GM19328 (cell line): ENCODE measurements around the gene CEP170B.
"Not testable (repeated sequence)": the region's sequence is repeated elsewhere in the genome, so short reads cannot be mapped to it uniquely, and the experiment has no call there.

Experiments
- ATAC-seq: cut with Tn5 transposase; IDR thresholded peaks from one replicate; pipeline ENCODE4 v1.9.1; 2021; ENCODE audit warnings: mild to moderate bottlenecking, moderate library complexity; ENCODE audit not compliant: unreplicated experiment

CEP170B gene

DNA sequence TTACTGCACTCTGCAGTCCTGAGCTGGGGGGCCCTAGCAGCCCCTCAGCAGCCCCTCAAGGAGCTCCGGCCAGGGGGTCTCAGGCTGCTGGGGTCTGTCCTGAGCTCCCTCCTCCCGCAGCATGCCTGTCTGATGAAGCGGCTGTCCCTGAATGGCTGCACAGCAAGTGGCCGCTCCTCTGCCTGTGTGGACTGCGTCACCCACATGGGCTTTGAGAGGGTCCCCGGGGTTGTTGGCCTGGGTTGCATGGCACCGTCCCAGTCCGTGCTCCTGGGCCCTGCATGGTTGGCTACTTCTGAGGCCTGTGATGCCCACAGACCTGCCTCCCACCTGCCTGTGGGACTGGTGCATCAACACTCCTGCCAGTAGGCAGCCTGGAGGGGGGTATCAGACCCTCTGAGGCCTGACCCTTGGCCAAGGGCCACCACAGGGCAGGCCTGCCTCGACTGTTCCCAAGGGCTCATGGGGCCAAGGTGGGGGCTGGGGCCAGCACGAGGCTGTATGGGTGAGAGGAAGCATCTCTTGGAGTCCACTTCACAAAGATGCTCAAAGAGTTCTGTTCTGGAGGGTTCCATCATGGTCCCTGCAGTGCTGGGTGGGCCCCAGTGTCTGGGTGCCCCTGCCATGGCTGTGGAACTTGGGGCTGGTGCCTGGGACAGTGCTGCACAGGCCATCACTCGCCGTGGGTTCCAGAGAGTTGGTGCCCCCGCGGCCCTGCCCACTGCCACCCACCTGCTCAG is 12.2 kb downstream of the CEP170B start:
- ATAC-seq: no peak

GRCh38 chr14:104877806-104878550 is 12.9 kb downstream of the CEP170B start:
- ATAC-seq: no peak

- no peak for ATAC-seq
Measured at GRCh38 chr14:104878582-104878981, 13.5 kb downstream of the CEP170B start.

DNA sequence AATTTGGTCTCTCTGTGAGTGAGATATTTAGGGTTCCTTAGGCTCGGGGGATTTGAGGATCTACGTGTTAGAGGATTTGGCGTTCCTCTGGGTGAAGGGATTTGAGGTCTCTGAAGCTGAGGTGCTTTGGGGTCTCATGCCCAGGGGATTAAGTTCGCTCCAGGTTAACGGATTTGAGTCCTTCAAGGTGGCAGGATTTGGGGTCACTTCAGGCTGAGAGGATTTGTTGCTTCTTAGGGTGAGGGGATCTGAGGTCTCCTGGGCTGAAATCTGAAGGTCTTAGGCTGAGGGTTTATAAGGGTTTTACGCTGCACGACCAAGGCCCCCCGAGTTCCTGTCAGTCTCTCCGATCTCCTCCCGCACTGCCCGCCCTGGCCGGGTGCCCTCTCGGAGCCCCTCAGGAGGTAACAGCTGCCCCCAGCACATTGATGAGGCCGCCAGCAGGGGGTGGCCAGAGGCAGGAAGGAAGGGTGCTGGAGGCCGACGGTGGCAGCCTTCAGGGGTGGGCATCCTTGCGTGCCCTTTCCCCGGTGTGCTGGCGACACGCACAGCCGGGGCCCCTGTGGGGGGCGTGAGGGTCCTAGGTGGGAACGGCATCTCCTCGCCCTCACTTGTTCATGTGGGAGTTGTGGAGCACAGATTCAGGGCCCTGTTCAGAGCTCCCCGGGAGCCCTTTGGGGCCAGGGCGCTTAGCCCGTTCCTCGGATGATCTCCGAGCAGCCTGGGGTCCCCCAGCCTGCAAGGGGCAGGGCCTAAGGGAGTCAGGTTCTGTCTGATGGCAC is 14.3 kb downstream of the CEP170B start:
- no peak for ATAC-seq

GRCh38 chr14:104879983-104880565 is 15.0 kb downstream of the CEP170B start:
- ATAC-seq: no peak

GRCh38 chr14:104880584-104881210 is 15.6 kb downstream of the CEP170B start:
- no peak for ATAC-seq

- no peak for ATAC-seq
Measured at GRCh38 chr14:104881369-104881979, 16.4 kb downstream of the CEP170B start.

- no peak for ATAC-seq
Measured at GRCh38 chr14:104882325-104882973, 17.4 kb downstream of the CEP170B start.

DNA sequence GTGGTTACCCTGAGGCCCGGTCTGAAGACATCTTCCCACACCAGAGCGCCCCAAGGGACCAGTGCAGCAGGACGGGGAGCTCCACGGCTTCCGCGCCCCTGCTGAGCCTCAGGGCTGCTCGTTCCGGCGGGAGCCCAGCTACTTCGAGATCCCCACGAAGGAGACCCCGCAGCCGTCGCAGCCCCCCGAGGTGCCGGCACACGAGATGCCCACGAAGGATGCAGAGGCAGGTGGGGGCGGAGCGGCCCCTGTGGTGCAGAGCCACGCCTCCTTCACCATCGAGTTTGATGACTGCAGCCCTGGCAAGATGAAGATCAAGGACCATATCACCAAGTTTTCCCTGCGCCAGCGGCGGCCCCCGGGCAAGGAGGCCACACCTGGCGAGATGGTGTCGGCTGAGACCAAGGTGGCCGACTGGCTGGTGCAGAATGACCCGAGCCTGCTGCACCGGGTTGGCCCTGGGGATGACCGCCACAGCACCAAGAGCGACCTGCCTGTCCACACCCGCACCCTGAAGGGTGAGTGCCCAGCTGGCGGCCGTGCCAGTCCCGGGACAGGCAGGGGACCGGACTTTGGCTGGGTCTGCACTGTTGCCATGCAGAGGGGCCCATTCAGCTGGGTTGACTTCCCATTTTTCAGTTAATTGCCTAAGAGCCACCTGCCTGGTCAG is 18.1 kb downstream of the CEP170B start:
- ATAC-seq: no peak

GRCh38 chr14:104883681-104884361 is 18.8 kb downstream of the CEP170B start:
- no peak for ATAC-seq

GRCh38 chr14:104884381-104884780 is 19.3 kb downstream of the CEP170B start:
- ATAC-seq: not testable (repeated sequence)

DNA sequence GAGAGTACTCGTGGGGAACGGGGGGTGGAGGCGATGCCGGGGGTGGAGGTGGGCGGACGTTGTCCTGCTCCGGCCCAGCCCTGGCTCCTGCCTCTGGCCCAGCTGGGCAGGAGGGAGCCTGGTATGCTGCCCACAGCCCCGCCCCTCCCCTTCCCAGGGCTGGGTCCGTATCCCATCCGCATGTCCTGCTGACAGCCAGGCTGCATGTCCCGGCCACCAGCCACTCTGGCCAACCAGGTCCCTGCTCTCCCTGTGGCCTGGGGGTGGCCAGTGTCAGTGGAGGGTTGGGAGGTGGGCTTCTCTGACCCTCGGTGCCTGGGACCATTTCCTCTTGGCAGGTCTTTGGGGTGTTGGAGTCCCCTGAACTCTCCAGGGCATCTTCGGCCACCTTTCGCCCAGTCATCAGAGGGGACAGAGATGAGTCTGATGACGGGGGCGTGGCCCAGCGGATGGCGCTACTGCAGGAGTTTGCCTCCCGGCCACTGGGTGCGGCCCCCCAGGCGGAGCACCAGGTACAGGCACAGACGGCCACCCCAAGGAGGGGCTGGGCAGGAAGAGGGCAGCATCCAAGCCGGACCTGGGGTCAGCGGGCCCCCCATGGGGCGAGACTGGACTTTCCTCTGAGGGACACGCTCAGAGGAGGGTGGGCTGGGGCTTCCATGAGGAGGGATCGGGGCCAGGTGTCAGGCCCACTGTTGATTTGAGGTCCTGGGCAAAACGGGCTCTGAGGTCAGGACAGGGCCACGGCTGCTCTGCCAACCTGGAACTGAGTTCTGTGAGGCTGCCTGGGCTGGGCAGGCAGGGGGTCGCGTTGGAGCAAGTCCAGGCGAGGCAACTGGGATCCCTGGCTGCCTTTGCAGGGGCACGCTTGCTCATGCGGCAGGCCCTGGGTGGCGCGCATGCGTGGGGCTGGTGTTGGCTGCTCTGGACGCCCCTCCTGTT is 20.2 kb downstream of the CEP170B start:
- no peak for ATAC-seq

DNA sequence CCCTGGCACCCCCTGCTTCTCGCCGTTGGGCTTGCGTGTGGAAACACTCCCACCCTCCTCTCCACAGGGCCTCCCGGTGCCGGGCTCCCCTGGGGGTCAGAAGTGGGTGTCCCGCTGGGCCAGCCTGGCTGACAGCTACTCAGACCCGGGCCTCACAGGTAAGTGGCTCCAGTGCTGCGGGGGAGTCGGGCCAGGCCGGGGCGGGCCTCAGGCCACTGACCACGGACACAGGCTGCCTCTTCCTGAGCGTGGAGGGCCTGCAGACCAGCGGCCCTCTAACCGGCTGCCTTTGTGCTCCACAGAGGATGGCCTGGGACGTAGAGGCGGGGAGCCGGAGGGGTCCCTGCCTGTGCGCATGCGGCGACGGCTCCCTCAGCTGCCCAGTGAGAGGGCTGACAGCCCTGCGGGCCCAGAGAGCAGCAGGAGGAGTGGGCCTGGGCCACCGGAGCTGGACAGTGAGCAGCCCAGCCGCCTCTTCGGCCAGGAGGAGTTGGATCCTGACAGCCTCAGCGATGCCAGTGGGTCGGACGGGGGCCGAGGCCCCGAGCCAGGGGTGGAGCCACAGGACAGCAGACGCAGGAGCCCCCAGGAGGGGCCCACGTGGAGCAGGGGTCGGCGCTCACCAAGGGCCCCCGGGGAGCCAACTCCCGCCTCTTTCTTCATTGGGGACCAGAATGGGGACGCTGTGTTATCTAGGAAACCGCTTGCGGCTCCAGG is 21.1 kb downstream of the CEP170B start:
- no peak for ATAC-seq

DNA sequence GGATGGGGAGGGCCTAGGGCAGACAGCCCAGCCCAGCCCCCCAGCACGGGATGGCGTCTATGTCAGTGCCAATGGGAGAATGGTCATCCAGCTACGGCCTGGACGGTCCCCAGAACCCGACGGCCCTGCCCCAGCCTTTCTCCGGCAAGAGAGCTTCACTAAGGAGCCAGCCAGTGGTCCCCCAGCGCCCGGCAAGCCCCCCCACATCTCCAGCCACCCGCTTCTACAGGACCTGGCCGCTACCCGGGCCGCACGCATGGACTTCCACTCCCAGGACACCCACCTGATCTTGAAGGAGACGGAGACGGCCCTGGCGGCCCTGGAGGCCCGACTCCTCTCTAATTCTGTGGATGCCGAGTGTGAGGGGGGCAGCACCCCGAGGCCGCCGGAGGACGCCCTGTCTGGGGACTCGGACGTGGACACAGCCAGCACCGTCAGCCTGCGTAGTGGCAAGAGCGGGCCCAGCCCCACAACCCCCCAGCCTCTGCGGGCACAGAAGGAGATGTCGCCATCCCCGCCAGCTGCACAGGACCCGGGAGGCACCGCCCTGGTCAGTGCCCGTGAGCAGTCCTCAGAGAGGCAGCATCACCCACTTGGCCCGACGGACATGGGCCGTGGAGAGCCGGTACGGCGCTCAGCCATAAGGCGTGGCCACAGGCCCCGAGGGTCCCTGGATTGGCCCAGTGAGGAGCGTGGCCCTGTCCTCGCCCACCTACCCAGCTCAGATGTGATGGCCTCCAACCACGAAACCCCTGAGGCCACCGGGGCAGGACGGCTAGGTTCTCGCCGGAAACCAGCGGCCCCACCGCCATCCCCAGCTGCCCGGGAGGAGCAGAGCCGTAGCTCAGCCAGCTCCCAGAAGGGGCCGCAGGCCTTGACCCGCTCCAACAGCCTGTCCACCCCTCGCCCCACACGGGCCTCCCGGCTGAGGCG is 21.9 kb downstream of the CEP170B start:
- no peak for ATAC-seq

DNA sequence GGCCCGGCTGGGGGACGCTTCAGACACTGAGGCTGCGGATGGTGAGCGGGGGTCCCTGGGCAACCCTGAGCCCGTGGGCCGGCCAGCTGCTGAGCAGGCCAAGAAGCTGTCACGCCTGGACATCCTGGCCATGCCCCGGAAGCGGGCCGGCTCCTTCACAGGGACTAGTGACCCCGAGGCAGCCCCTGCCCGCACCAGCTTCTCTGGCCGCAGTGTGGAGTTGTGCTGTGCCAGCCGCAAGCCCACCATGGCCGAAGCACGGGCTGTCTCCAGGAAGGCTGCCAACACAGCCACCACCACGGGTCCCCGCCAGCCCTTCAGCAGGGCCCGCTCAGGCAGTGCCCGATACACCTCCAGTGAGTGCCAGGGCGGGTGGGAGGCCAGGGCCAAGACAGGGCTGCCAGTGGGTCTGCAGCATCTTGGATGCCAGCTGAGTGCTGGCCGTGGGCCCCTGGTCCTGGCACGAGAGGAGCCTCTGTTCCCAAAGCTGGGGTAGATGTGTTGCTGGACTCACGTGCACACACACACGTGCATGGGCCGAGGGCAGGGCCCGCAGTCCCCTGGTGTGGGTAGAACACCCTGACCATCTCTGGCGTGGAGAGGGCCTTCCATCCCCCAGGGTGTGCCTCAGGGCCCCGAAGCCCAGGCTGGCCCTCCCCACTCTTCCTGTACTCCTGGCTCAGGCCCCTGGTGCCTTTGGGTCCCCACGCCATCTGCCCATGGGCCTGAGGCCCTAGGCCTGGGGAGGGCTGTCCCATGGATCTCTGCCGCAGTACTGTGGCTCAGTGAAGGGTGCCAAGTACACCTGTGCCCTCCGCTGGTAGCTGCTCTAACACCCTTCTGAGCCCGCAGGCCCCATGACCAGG is 22.8 kb downstream of the CEP170B start:
- ATAC-seq: no peak
